GM18858 (cell line): Measurements from ENCODE around the gene OR6C65.
"Not testable (repeated sequence)": the region's sequence is repeated elsewhere in the genome, so short reads cannot be mapped to it uniquely, and the experiment has no call there.

Source experiments
- ATAC-seq: cut with Tn5 transposase; IDR thresholded peaks from one replicate; pipeline ENCODE4 v1.9.1; 2021; ENCODE audit not compliant: unreplicated experiment

Gene OR6C65

GRCh38 chr12:55400229-55400628, at the start of gene OR6C65:
Gene OR6C65, plus strand, starts transcription at chr12:55400529. Its CDS starts 0 bp downstream, at chr12:55400529.
- ATAC-seq: no peak

- ATAC-seq: not testable (repeated sequence)
Observed at GRCh38 chr12:55355338-55355737, 45.0 kb upstream of the OR6C65 start.

GRCh38 chr12:55362675-55363074, 37.7 kb upstream of the OR6C65 start, which contains the start of gene OR6C75:
Gene OR6C75, plus strand, starts transcription at chr12:55362975. Its CDS starts 2,136 bp downstream, at chr12:55365111.
- ATAC-seq: no peak

GRCh38 chr12:55365086-55365485, 35.2 kb upstream of the OR6C65 start:
- no peak for ATAC-seq

- no peak for ATAC-seq
Observed at GRCh38 chr12:55372521-55372920, 27.8 kb upstream of the OR6C65 start.

GRCh38 chr12:55385891-55386290, 14.4 kb upstream of the OR6C65 start:
- no peak for ATAC-seq

- no peak for ATAC-seq
Observed at GRCh38 chr12:55392032-55392795, 8.1 kb upstream of the OR6C65 start.

- no peak for ATAC-seq
Observed at GRCh38 chr12:55396326-55396725, 4.0 kb upstream of the OR6C65 start.

GRCh38 chr12:55407866-55408265, 7.5 kb downstream of the OR6C65 start:
- ATAC-seq: no peak

- not testable (repeated sequence) for ATAC-seq
Observed at GRCh38 chr12:55409133-55409532, 8.8 kb downstream of the OR6C65 start.

- ATAC-seq: not testable (repeated sequence)
Observed at GRCh38 chr12:55412138-55412537, 11.8 kb downstream of the OR6C65 start.

GRCh38 chr12:55413498-55414388, 13.4 kb downstream of the OR6C65 start:
- ATAC-seq: not testable (repeated sequence)

- ATAC-seq: not testable (repeated sequence)
Observed at GRCh38 chr12:55414396-55414823, 14.1 kb downstream of the OR6C65 start.

GRCh38 chr12:55414889-55415288, 14.6 kb downstream of the OR6C65 start:
- ATAC-seq: not testable (repeated sequence)

- no peak for ATAC-seq
Observed at GRCh38 chr12:55416961-55417360, 16.6 kb downstream of the OR6C65 start.

GRCh38 chr12:55420307-55420962, 20.1 kb downstream of the OR6C65 start:
- no peak for ATAC-seq

- no peak for ATAC-seq
Observed at GRCh38 chr12:55425954-55426353, 25.6 kb downstream of the OR6C65 start, which contains the start of gene OR6C76. Gene OR6C76, plus strand, starts transcription at chr12:55426254. Its CDS starts 0 bp downstream, at chr12:55426254.

GRCh38 chr12:55428331-55429243, 28.3 kb downstream of the OR6C65 start:
- ATAC-seq: no peak

- ATAC-seq: not testable (repeated sequence)
Observed at GRCh38 chr12:55441233-55441632, 40.9 kb downstream of the OR6C65 start.

GRCh38 chr12:55443776-55444175, 43.4 kb downstream of the OR6C65 start, which contains the start of gene OR6C2:
Gene OR6C2, plus strand, starts transcription at chr12:55444076. Its CDS starts 8,138 bp downstream, at chr12:55452214.
- ATAC-seq: no peak
